Ishikawa (cell line): ENCODE measurements around the gene TPCN2.

Experiments used
- CEBPB ChIP-seq: IDR thresholded peaks from 2 replicates; pipeline ENCODE4 v1.6.1; 2012
- CREB1 ChIP-seq: IDR thresholded peaks from 2 replicates; pipeline ENCODE4 v1.6.1; 2012; ENCODE audit warnings: low read depth
- EGR1 ChIP-seq: IDR thresholded peaks from 2 replicates; pipeline ENCODE4 v1.6.1; 2012
- EP300 ChIP-seq: IDR thresholded peaks from 2 replicates; pipeline ENCODE4 v1.6.1; 2012; ENCODE audit warnings: borderline replicate concordance
- FOXM1 ChIP-seq: IDR thresholded peaks from 2 replicates; pipeline ENCODE4 v1.6.1; 2012; ENCODE audit warnings: low read depth, borderline replicate concordance
- NFIC ChIP-seq: IDR thresholded peaks from 2 replicates; pipeline ENCODE4 v1.6.1; 2012
- RAD21 ChIP-seq: IDR thresholded peaks from 2 replicates; pipeline ENCODE4 v1.6.1; 2012; ENCODE audit warnings: low read depth
- TAF1 ChIP-seq: IDR thresholded peaks from 2 replicates; pipeline ENCODE4 v1.6.1; 2012; ENCODE audit warnings: low read depth, mild to moderate bottlenecking
- TCF12 ChIP-seq: IDR thresholded peaks from 2 replicates; pipeline ENCODE4 v1.6.1; 2012; ENCODE audit warnings: low read depth
- TEAD4 ChIP-seq: IDR thresholded peaks from 2 replicates; pipeline ENCODE4 v1.6.1; 2012
- YY1 ChIP-seq: IDR thresholded peaks from 2 replicates; pipeline ENCODE4 v1.6.1; 2012; ENCODE audit warnings: low read depth
- ZBTB7A ChIP-seq: IDR thresholded peaks from 2 replicates; pipeline ENCODE4 v1.6.1; 2012; ENCODE audit warnings: low read depth
- TF ChIP-seq, protein P1 (sequence below): IDR thresholded peaks from 2 replicates; pipeline ENCODE4 v1.6.1; 2012
- TF ChIP-seq, protein P2 (sequence below): IDR thresholded peaks from 2 replicates; pipeline ENCODE4 v1.6.1; 2012; ENCODE audit warnings: low read depth, mild to moderate bottlenecking
- TF ChIP-seq, protein P3 (sequence below): IDR thresholded peaks from 2 replicates; pipeline ENCODE4 v1.6.1; 2012

The TPCN2 gene

GRCh38 chr11:69120096-69120875, 71.6 kb downstream of the TPCN2 start:
- no peak for TF ChIP-seq TAF1
- TF ChIP-seq EGR1: no peak

DNA sequence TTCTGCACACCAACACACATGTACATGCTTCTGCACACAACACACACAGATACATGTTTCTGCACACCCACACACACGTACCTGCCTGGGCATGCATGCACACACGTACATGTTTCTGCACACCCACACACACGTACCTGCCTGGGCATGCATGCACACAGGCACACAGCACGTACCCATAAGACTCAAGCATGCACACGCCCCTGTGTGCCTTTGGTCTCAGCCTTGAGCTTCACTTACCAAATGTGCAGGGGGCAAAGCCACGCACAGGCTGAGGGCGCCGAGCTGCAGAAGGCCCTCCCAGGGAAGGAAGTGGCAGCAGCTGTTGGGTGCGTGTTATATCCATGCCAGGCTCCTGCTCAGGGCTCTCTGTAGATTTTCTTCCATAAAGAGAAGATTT, 72.3 kb downstream of the TPCN2 start:
- TF ChIP-seq, protein P1, sequence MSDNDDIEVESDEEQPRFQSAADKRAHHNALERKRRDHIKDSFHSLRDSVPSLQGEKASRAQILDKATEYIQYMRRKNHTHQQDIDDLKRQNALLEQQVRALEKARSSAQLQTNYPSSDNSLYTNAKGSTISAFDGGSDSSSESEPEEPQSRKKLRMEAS: no peak
- TF ChIP-seq RAD21 (no peak), TEAD4 (no peak), TCF12 (no peak), CEBPB (no peak), CREB1 (no peak), EP300 (no peak), EGR1 (no peak), TAF1 (no peak), YY1 (no peak), NFIC (no peak), ZBTB7A (no peak), FOXM1 (no peak)
- TF ChIP-seq, protein P2, sequence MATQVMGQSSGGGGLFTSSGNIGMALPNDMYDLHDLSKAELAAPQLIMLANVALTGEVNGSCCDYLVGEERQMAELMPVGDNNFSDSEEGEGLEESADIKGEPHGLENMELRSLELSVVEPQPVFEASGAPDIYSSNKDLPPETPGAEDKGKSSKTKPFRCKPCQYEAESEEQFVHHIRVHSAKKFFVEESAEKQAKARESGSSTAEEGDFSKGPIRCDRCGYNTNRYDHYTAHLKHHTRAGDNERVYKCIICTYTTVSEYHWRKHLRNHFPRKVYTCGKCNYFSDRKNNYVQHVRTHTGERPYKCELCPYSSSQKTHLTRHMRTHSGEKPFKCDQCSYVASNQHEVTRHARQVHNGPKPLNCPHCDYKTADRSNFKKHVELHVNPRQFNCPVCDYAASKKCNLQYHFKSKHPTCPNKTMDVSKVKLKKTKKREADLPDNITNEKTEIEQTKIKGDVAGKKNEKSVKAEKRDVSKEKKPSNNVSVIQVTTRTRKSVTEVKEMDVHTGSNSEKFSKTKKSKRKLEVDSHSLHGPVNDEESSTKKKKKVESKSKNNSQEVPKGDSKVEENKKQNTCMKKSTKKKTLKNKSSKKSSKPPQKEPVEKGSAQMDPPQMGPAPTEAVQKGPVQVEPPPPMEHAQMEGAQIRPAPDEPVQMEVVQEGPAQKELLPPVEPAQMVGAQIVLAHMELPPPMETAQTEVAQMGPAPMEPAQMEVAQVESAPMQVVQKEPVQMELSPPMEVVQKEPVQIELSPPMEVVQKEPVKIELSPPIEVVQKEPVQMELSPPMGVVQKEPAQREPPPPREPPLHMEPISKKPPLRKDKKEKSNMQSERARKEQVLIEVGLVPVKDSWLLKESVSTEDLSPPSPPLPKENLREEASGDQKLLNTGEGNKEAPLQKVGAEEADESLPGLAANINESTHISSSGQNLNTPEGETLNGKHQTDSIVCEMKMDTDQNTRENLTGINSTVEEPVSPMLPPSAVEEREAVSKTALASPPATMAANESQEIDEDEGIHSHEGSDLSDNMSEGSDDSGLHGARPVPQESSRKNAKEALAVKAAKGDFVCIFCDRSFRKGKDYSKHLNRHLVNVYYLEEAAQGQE: no peak
- TF ChIP-seq, protein P3, sequence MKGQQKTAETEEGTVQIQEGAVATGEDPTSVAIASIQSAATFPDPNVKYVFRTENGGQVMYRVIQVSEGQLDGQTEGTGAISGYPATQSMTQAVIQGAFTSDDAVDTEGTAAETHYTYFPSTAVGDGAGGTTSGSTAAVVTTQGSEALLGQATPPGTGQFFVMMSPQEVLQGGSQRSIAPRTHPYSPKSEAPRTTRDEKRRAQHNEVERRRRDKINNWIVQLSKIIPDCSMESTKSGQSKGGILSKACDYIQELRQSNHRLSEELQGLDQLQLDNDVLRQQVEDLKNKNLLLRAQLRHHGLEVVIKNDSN: no peak

GRCh38 chr11:69121621-69122325, 73.0 kb downstream of the TPCN2 start:
- TF ChIP-seq CEBPB (no peak), ZBTB7A (no peak), EGR1 (no peak), TEAD4 (no peak), TAF1 (no peak), FOXM1 (no peak), CREB1 (no peak), TCF12 (no peak), YY1 (no peak), EP300 (no peak), RAD21 (no peak), NFIC (no peak)
- TF ChIP-seq, protein P2: no peak
- TF ChIP-seq, protein P1: no peak
- TF ChIP-seq, protein P3: no peak

GRCh38 chr11:69122326-69122629, 73.5 kb downstream of the TPCN2 start:
- TF ChIP-seq EP300 (no peak), TAF1 (no peak), TCF12 (no peak), FOXM1 (no peak), TEAD4 (no peak), CEBPB (no peak), NFIC (no peak), CREB1 (no peak), ZBTB7A (no peak), EGR1 (no peak), RAD21 (no peak), YY1 (no peak)
- TF ChIP-seq, protein P3: no peak
- TF ChIP-seq, protein P1: no peak
- TF ChIP-seq, protein P2: no peak
